ENCODE data around the gene CKMT2.

Gene CKMT2

GRCh38 chr5:81209386-81209785, 23.7 kb upstream of the CKMT2 start:
- Histone ChIP-seq H3K4me3 (replicated peaks; ENCODE audit: insufficient read depth, low read length) (no peak overlapping the region), H3K27me3 (ENCODE audit: insufficient read depth, poor library complexity, severe bottlenecking) (no peaks in the 10 kb centered on the region), H3K27ac (replicated peaks) (no peak overlapping the region)
- TF ChIP-seq REST (IDR thresholded peaks at IDR 0.05; ENCODE audit: insufficient replicate concordance, low read depth) (no peak), SPI1 (IDR thresholded peaks at IDR 0.05; ENCODE audit: borderline replicate concordance, low read depth) (no peak), GABPA (IDR thresholded peaks at IDR 0.05; ENCODE audit: low read depth) (no peak), CTCF (IDR thresholded peaks at IDR 0.05; ENCODE audit: insufficient read depth, low read length) (no peak), POLR2AphosphoS5 (IDR thresholded peaks at IDR 0.05; ENCODE audit: low read depth) (no peak)
- no peak for DNase-seq (ENCODE audit: low read depth in 1 of 2, low spot score in 1 of 2)

- no peak for DNase-seq (ENCODE audit: low read depth in 1 of 2, low spot score in 1 of 2)
- no peak for TF ChIP-seq POLR2AphosphoS5 (IDR thresholded peaks at IDR 0.05; ENCODE audit: low read depth)
- TF ChIP-seq REST (IDR thresholded peaks at IDR 0.05; ENCODE audit: insufficient replicate concordance, low read depth) = no peak
- TF ChIP-seq SPI1 (IDR thresholded peaks at IDR 0.05; ENCODE audit: borderline replicate concordance, low read depth) = no peak
- TF ChIP-seq CTCF (IDR thresholded peaks at IDR 0.05; ENCODE audit: insufficient read depth, low read length) = no peak
- TF ChIP-seq GABPA (IDR thresholded peaks at IDR 0.05; ENCODE audit: low read depth) = no peak
- Histone ChIP-seq H3K27ac (replicated peaks) (no peak overlapping the region), H3K27me3 (ENCODE audit: insufficient read depth, poor library complexity, severe bottlenecking) (no peaks in the 10 kb centered on the region), H3K4me3 (replicated peaks; ENCODE audit: insufficient read depth, low read length) (no peak overlapping the region)
Measured at GRCh38 chr5:81209869-81210493, 23.1 kb upstream of the CKMT2 start.

- no peak for DNase-seq (ENCODE audit: low read depth in 1 of 2, low spot score in 1 of 2)
- H3K27ac ChIP-seq (replicated peaks) = no peak overlapping the region
Measured at GRCh38 chr5:81212211-81212751, 20.8 kb upstream of the CKMT2 start.

More at GRCh38 chr5:81212211-81212751, 20.8 kb upstream of the CKMT2 start:
- no peaks in the 10 kb centered on the region for H3K27me3 ChIP-seq (ENCODE audit: insufficient read depth, poor library complexity, severe bottlenecking)
- H3K4me3 ChIP-seq (replicated peaks; ENCODE audit: insufficient read depth, low read length) = no peak overlapping the region
- TF ChIP-seq GABPA (IDR thresholded peaks at IDR 0.05; ENCODE audit: low read depth) (no peak), SPI1 (IDR thresholded peaks at IDR 0.05; ENCODE audit: borderline replicate concordance, low read depth) (no peak), POLR2AphosphoS5 (IDR thresholded peaks at IDR 0.05; ENCODE audit: low read depth) (no peak), CTCF (IDR thresholded peaks at IDR 0.05; ENCODE audit: insufficient read depth, low read length) (no peak), REST (IDR thresholded peaks at IDR 0.05; ENCODE audit: insufficient replicate concordance, low read depth) (no peak)

Measured in HL-60 (cell line).